WTC11 (cell line): ENCODE data around the gene C19orf67. TPM values are rescaled to one million over a fixed set of nuclear protein-coding genes. Genes with fewer than 3 reads are reported as not detected.

Experiments
- ATAC-seq: fragments of 200-7000 bp; cut with Tn5 transposase; 2 replicates; pipeline ENCODE4 v1.10.0; 2021; ENCODE audit warnings: mild to moderate bottlenecking, moderate library complexity
- CTCF ChIA-PET: fragments of 300-600 bp; sonication (Branson Sonifier 250); formaldehyde crosslinking; loops from one replicate; lab custom pipeline; 2021; ENCODE audit warnings: antibody characterized with exemption; lab: Charles Lee
- POLR2A ChIA-PET: fragments of 350-600 bp; sonication (Branson Sonifier 250); formaldehyde crosslinking; loops from one replicate; lab custom pipeline; 2021; ENCODE audit warnings: antibody characterized with exemption; lab: Charles Lee
- DNase-seq: peaks from one replicate; pipeline ENCODE4 v3.0.0; 2021; ENCODE audit warnings: low spot score
- H3K27ac Mint-ChIP-seq: 2 replicates; pipeline ENCODE4 v1.8.0; 2021; ENCODE audit warnings: mixed read lengths
- H3K27me3 Mint-ChIP-seq: 2 replicates; pipeline ENCODE4 v1.8.0; 2021; ENCODE audit warnings: low read depth, mild to moderate bottlenecking, moderate library complexity, mixed read lengths
- H3K36me3 Mint-ChIP-seq: 2 replicates; pipeline ENCODE4 v1.8.0; 2021; ENCODE audit warnings: mixed read lengths
- H3K4me1 Mint-ChIP-seq: 2 replicates; pipeline ENCODE4 v1.8.0; 2022; ENCODE audit warnings: mixed read lengths
- H3K4me3 Mint-ChIP-seq: 2 replicates; pipeline ENCODE4 v1.8.0; 2021; ENCODE audit warnings: mild to moderate bottlenecking, moderate library complexity, mixed read lengths
- H3K9me3 Mint-ChIP-seq: 2 replicates; pipeline ENCODE4 v1.8.0; 2021; ENCODE audit warnings: mixed read lengths
- ATF1 ChIP-seq: sonication (generic); formaldehyde crosslinking; IDR thresholded peaks from 2 replicates; pipeline ENCODE4 v1.8.1; 2023; ENCODE audit warnings: mild to moderate bottlenecking, moderate library complexity, missing genetic modification reagents
- ATF6 ChIP-seq: sonication (generic); formaldehyde crosslinking; IDR thresholded peaks from 2 replicates; pipeline ENCODE4 v1.8.1; 2023; ENCODE audit warnings: mild to moderate bottlenecking, missing genetic modification reagents
- CREB1 ChIP-seq: sonication (generic); formaldehyde crosslinking; IDR thresholded peaks from 2 replicates; pipeline ENCODE4 v1.8.0; 2023; ENCODE audit warnings: mild to moderate bottlenecking, missing genetic modification reagents
- CREM ChIP-seq: sonication (generic); formaldehyde crosslinking; IDR thresholded peaks from 2 replicates; pipeline ENCODE4 v1.8.1; 2022; ENCODE audit warnings: mild to moderate bottlenecking, missing genetic modification reagents, moderate library complexity
- CTCF ChIP-seq: fragments of 200-600 bp; IDR thresholded peaks from 2 replicates; pipeline ENCODE4 v1.8.0; 2022; ENCODE audit warnings: antibody characterized with exemption
- E2F4 ChIP-seq: sonication (generic); formaldehyde crosslinking; IDR thresholded peaks from 2 replicates; pipeline ENCODE4 v1.8.1; 2022; ENCODE audit warnings: low read depth, mild to moderate bottlenecking, moderate library complexity, missing genetic modification reagents, borderline replicate concordance
- E2F5 ChIP-seq: sonication (generic); formaldehyde crosslinking; IDR thresholded peaks from 2 replicates; pipeline ENCODE4 v1.8.1; 2022; ENCODE audit warnings: mild to moderate bottlenecking, moderate library complexity, missing genetic modification reagents
- GABPB1 ChIP-seq: sonication (generic); formaldehyde crosslinking; IDR thresholded peaks from 2 replicates; pipeline ENCODE4 v1.8.1; 2023; ENCODE audit warnings: mild to moderate bottlenecking, missing genetic modification reagents
- HMGA2 ChIP-seq: fragments of 250-450 bp; sonication (Bioruptor Pico); IDR thresholded peaks from 2 replicates; pipeline ENCODE4 v1.4.0; 2021; ENCODE audit warnings: mild to moderate bottlenecking, moderate library complexity
- KAT7 ChIP-seq: sonication (generic); formaldehyde crosslinking; IDR thresholded peaks from 2 replicates; pipeline ENCODE4 v1.8.1; 2023; ENCODE audit warnings: missing genetic modification reagents, mild to moderate bottlenecking, borderline replicate concordance
- MYBL2 ChIP-seq: sonication (generic); formaldehyde crosslinking; IDR thresholded peaks from 2 replicates; pipeline ENCODE4 v1.8.1; 2023; ENCODE audit warnings: mild to moderate bottlenecking, moderate library complexity, missing genetic modification reagents
- NFYB ChIP-seq: sonication (generic); formaldehyde crosslinking; conservative IDR thresholded peaks from 2 replicates; pipeline ENCODE4 v1.8.0; 2022; ENCODE audit warnings: low read depth, missing genetic modification reagents
- PRRX2 ChIP-seq: fragments of 250-450 bp; sonication (Bioruptor Pico); IDR thresholded peaks from 2 replicates; pipeline ENCODE4 v1.8.0; 2021; ENCODE audit warnings: mild to moderate bottlenecking
- RORB ChIP-seq: fragments of 250-450 bp; sonication (Bioruptor Pico); IDR thresholded peaks from 2 replicates; pipeline ENCODE4 v1.9.0; 2021; ENCODE audit warnings: mild to moderate bottlenecking
- SP1 ChIP-seq: sonication (generic); formaldehyde crosslinking; conservative IDR thresholded peaks from 2 replicates; pipeline ENCODE4 v1.8.1; 2022; ENCODE audit warnings: missing genetic modification reagents
- STAT6 ChIP-seq: sonication (generic); formaldehyde crosslinking; conservative IDR thresholded peaks from 2 replicates; pipeline ENCODE4 v1.8.1; 2023; ENCODE audit warnings: mild to moderate bottlenecking, low read depth, missing genetic modification reagents, moderate library complexity
- TP53 ChIP-seq: sonication (generic); formaldehyde crosslinking; IDR thresholded peaks from 2 replicates; pipeline ENCODE4 v1.8.1; 2023; ENCODE audit warnings: mild to moderate bottlenecking, missing genetic modification reagents
- USF1 ChIP-seq: sonication (generic); formaldehyde crosslinking; IDR thresholded peaks from 2 replicates; pipeline ENCODE4 v1.8.0; 2022; ENCODE audit warnings: mild to moderate bottlenecking, missing genetic modification reagents
- USF2 ChIP-seq: sonication (generic); formaldehyde crosslinking; IDR thresholded peaks from 2 replicates; pipeline ENCODE4 v1.8.1; 2023; ENCODE audit warnings: mild to moderate bottlenecking, missing genetic modification reagents, moderate library complexity
- ZNF416 ChIP-seq: fragments of 250-450 bp; sonication (Bioruptor Pico); IDR thresholded peaks from 2 replicates; pipeline ENCODE4 v1.9.0; 2021; ENCODE audit warnings: mild to moderate bottlenecking, inconsistent platforms
- ZNF671 ChIP-seq: fragments of 250-450 bp; sonication (Bioruptor Pico); IDR thresholded peaks from 2 replicates; pipeline ENCODE4 v1.8.0; 2021; ENCODE audit warnings: mild to moderate bottlenecking
- total RNA-seq: library from RNA; stranded (reverse); gene quantifications from 3 replicates; pipeline ENCODE4 v1.2.3, GENCODE V29; 2021

C19orf67 gene
- total RNA-seq, 1 experiment from 2014 or later = 0.35 TPM

GRCh38 chr19:14117668-14118164 is 32.1 kb upstream of the C19orf67 start, which contains the start of gene PRKACA:
Gene PRKACA (minus strand): TSS chr19:14117762. CDS start chr19:14117547, 215 bp downstream.
- ATAC-seq (peak; percentile 94), DNase-seq (peak; percentile 99)
- ChIA-PET POLR2A (interaction anchor here (0.6 to 1.2 kb wide), 3 partner anchors 18 to 158 kb away, joined by 3 to 5 read pairs (median 5); partner anchors contain the start of gene ASF1B), CTCF (interaction anchor here (0.6 to 3.4 kb wide), 4 partner anchors 19 to 288 kb away, joined by 3 to 18 read pairs (median 6); partner anchors contain the start of gene ASF1B)
- no peaks in the 10 kb centered on the region for H3K9me3 Mint-ChIP-seq
- 0 out of 2 replicates have a peak, but pooled peaks cover 3% of the 10 kb centered on the region for H3K36me3 Mint-ChIP-seq
- peak within 1 kb of the TSS; percentile 90 for H3K4me3 Mint-ChIP-seq
- peak; percentile 84 for TF ChIP-seq SP1 (CRISPR knock-in tag)
- no peak for TF ChIP-seq USF1
- TF ChIP-seq NFYB (CRISPR knock-in tag) = peak; percentile 100
- peak; percentile 34; the same call in 1 of the 2 replicates for TF ChIP-seq USF2
- TF ChIP-seq PRRX2 (CRISPR knock-in tag) = no peak
- TF ChIP-seq STAT6 (CRISPR knock-in tag) = no peak
- TF ChIP-seq CREM (CRISPR knock-in tag) = peak; percentile 46; the same call in 1 of the 2 replicates
- 0 out of 2 replicates have a peak, but pooled peaks cover 7% of the 10 kb centered on the region for H3K27me3 Mint-ChIP-seq
- H3K27ac Mint-ChIP-seq = peak within 1 kb of the TSS; percentile 98
- H3K4me1 Mint-ChIP-seq = peaks cover 32% of the 10 kb centered on the region

- H3K27ac Mint-ChIP-seq = no peak overlapping the region
- TF ChIP-seq E2F4 = no peak
- TF ChIP-seq ZNF416 (CRISPR knock-in tag) = no peak
- no peak for TF ChIP-seq CTCF
- TF ChIP-seq TP53 (CRISPR knock-in tag) = no peak
- TF ChIP-seq, all 79 proteins: peak for 0
- Mint-ChIP-seq H3K4me3 (peak overlapping the region; percentile 86), H3K36me3 (no peaks in the 10 kb centered on the region), H3K27me3 (0 out of 2 replicates have a peak, but pooled peaks cover 7% of the 10 kb centered on the region), H3K4me1 (peaks cover 37% of the 10 kb centered on the region), H3K9me3 (no peaks in the 10 kb centered on the region)
- DNase-seq (peak; percentile 32), ATAC-seq (0 out of 2 replicates have a peak, but pooled peaks have one; percentile 0)
- ChIA-PET CTCF (interaction anchor here (1.0 to 3.7 kb wide), 5 partner anchors 20 to 289 kb away, joined by 3 to 19 read pairs (median 6); partner anchors contain the start of gene ASF1B), POLR2A (interaction anchor here (1.2 kb wide), 1 partner anchor 19 kb away, joined by 5 read pairs; no protein-coding TSS in a partner anchor)
Observed at GRCh38 chr19:14116918-14117578, 31.5 kb upstream of the C19orf67 start.

GRCh38 chr19:14116525-14116917 is 30.9 kb upstream of the C19orf67 start:
- H3K27me3 Mint-ChIP-seq = 0 out of 2 replicates have a peak, but pooled peaks cover 7% of the 10 kb centered on the region
- no peak for ATAC-seq
- H3K4me1 Mint-ChIP-seq = peaks cover 41% of the 10 kb centered on the region
- DNase-seq = no peak
- H3K4me3 Mint-ChIP-seq = peak overlapping the region; percentile 86
- ChIA-PET CTCF (interaction anchor here (1.1 to 3.7 kb wide), 5 partner anchors 20 to 254 kb away, joined by 3 to 19 read pairs (median 4); partner anchors contain the start of genes ASF1B and C19orf67), POLR2A (no interaction called here)
- H3K27ac Mint-ChIP-seq = no peak overlapping the region
- no peaks in the 10 kb centered on the region for H3K36me3 Mint-ChIP-seq
- H3K9me3 Mint-ChIP-seq = no peaks in the 10 kb centered on the region
- TF ChIP-seq GABPB1 (CRISPR knock-in tag) (no peak), RORB (CRISPR knock-in tag) (no peak), ATF6 (CRISPR knock-in tag) (no peak), MYBL2 (CRISPR knock-in tag) (no peak), CREB1 (CRISPR knock-in tag) (no peak), HMGA2 (no peak), E2F5 (CRISPR knock-in tag) (no peak), ATF1 (CRISPR knock-in tag) (no peak), ZNF671 (CRISPR knock-in tag) (no peak), KAT7 (no peak), TP53 (CRISPR knock-in tag) (no peak)
